Astrocyte of the cerebellum (primary cell): ENCODE data around the gene DEFB124.

ENCODE experiments used
- DNase-seq: peaks from one replicate; pipeline ENCODE4 v3.0.0-alpha.2; 2011; ENCODE audit warnings: low read depth
- H3K4me3 ChIP-seq: 2 replicates; pipeline ENCODE4 v1.5.1; 2011; ENCODE audit warnings: mild to moderate bottlenecking, low read depth, low read length, moderate library complexity
- in situ Hi-C: cut with HindIII; loops from 2 replicates; pipeline ENCODE4 v1.10.0; 2017; ENCODE audit warnings: low sequenced_read_pairs
- TF ChIP-seq, protein P1 (sequence below): IDR thresholded peaks from 2 replicates; pipeline ENCODE4 v1.5.1; 2012; ENCODE audit warnings: low read length, low read depth, moderate library complexity, mild to moderate bottlenecking; ENCODE audit errors: missing control alignments

DEFB124 gene

DNA sequence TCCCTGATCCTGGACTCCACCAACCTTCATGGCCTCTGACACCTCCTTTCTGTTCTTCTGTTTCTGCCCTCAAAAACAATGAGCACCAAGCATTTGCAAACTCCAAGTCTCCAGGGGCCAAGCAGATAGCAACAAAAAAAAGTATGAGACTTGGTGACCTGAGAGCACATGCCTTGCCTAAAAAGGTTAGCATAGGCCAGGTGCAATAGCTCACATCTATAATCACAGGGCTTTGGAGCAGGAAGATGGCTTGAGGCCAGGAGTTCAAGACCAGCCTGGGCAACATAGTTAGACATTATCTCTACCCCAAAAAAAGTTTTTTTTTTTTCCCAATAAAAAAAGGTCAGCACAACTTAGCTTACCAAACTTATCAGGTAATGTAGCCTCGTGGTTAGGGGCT, 25.6 kb upstream of the DEFB124 start:
- in situ Hi-C loops = no loop called here

DNA sequence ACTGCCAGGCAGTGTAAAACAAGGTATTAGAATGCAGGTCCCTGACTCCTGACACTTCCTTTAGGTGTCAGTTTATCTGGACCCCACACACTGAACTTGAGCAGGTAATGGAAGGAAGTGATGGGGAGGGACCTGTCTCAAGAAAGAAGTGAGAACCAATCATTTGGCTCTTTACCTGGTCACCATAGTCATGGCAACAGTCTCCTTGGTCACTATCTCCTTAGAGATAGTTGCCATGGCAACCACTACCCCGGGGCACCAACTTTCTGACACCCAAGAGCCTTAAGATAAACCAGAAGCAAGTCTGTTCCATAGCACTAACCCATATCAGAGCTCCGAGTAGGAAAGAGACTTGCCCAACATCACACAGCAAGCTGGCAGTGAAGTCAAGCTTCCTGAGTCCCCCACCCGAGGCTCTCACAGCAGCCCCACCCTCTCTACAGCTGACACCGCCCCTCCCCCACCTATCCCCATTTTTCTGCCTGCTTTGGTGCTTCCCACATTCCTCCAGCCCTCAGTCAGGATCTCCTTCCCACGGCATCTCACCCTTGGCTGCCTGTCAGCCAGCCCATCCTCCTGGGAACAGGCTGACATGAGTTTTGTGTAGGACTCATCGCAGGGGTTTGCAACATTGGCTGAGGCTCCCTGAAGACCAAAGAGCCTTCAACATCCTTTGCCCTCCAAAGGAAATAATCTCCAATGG, 23.1 kb upstream of the DEFB124 start:
- in situ Hi-C loops = loop anchor here (5.0 kb wide), 1 partner anchor 76 kb away; no protein-coding TSS in a partner anchor
- DNase-seq = no peak
- TF ChIP-seq, protein P1, sequence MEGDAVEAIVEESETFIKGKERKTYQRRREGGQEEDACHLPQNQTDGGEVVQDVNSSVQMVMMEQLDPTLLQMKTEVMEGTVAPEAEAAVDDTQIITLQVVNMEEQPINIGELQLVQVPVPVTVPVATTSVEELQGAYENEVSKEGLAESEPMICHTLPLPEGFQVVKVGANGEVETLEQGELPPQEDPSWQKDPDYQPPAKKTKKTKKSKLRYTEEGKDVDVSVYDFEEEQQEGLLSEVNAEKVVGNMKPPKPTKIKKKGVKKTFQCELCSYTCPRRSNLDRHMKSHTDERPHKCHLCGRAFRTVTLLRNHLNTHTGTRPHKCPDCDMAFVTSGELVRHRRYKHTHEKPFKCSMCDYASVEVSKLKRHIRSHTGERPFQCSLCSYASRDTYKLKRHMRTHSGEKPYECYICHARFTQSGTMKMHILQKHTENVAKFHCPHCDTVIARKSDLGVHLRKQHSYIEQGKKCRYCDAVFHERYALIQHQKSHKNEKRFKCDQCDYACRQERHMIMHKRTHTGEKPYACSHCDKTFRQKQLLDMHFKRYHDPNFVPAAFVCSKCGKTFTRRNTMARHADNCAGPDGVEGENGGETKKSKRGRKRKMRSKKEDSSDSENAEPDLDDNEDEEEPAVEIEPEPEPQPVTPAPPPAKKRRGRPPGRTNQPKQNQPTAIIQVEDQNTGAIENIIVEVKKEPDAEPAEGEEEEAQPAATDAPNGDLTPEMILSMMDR = no peak
- H3K4me3 ChIP-seq = no peak overlapping the region

More for the DNA sequence above, 25.6 kb upstream of the DEFB124 start:
- no peak for DNase-seq
- no peak overlapping the region for H3K4me3 ChIP-seq
- TF ChIP-seq, protein P1 = no peak

DNA sequence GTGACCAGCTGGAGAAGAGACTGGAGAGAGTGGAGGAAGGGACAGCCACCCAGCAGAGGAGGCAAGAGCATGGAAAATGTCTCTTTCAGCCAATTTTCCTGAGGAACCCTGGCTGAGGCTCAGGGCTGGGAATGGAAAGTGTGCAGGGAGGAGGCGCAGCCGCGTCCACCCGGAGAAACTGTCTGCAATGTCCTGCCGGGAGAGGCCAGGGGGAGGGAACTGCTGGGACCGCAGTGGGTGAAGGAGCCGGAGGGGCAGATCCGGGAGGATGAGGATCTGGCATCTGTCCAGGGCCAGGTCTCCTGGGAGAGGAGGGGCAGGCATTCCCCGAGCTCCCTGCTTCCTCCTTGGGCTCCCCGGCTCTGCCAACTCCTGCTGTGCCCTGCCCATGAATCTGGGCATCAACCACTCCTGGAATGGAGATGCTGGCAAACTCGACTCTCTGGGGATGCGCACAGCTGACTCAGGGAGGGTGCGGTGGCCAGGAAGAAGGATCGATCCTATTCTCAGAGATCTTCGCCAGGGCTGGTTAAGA, 21.9 kb upstream of the DEFB124 start:
- in situ Hi-C loops = loop anchor here (5.0 kb wide), 1 partner anchor 75 kb away; no protein-coding TSS in a partner anchor
- H3K4me3 ChIP-seq = no peak overlapping the region
- no peak for DNase-seq
- TF ChIP-seq, protein P1 = no peak

DNA sequence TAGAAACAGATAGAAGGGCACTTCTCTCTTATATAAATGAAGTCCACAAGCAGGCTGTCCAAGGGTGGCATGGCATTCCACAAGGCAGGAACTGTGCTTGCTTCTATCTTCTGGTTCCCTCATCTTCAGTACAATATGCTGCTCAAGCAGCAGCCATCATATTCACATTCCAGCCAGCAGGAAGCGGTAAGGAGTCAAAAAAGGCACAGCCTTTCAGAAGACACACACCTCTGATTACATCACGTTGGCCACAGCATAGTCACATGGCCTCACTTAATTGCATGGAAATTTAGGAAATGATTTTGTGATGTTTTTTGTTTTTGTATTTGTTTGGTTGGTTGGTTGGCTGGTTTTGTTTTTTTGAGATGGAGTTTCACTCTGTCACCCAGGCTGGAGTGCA, 19.2 kb upstream of the DEFB124 start:
- in situ Hi-C loops = no loop called here
- no peak overlapping the region for H3K4me3 ChIP-seq
- TF ChIP-seq, protein P1 = no peak
- no peak for DNase-seq

DNA sequence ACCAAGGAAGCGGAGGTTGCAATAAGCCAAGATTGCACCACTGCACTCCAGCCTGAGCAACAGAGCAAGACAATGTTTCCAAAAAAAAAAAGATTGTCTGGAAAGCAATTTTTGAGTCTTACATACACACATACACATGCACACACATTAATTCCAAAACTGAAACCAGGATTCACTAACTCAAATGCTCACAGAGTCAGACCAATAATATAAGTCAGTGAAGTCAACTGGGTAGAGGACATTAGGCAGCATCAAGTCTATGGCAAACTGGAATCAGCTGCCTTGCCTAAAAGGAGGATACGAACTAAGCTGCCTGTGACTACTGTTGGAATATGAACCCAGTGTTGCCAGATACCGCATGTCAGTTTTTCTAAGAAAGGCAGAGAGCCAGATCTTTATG, 15.8 kb upstream of the DEFB124 start:
- in situ Hi-C loops = no loop called here
- TF ChIP-seq, protein P1 = no peak
- DNase-seq = no peak
- no peak overlapping the region for H3K4me3 ChIP-seq

DNA sequence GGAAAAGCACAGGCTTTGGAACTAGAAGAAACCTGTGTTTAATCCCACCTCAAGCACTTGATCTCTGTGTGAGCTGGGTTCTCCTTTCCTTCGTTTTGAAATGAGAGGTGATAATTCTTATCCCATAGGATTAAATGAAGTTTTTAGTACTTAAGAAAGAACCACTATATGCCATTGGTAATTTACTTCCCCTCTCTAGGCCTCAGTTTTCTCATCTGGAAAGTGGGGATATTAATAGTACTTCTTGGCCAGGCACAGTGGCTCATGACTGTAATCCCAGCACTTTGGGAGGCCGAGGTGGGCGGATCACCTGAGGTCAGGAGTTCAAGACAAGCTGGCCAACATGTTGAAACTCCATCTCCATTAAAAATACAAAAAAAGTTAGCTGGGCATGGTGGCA, 14.2 kb upstream of the DEFB124 start:
- DNase-seq = no peak
- in situ Hi-C loops = no loop called here
- TF ChIP-seq, protein P1 = no peak
- no peak overlapping the region for H3K4me3 ChIP-seq
